Measurements from ENCODE around the gene LRIG1.

- TF ChIP-seq, protein P1, sequence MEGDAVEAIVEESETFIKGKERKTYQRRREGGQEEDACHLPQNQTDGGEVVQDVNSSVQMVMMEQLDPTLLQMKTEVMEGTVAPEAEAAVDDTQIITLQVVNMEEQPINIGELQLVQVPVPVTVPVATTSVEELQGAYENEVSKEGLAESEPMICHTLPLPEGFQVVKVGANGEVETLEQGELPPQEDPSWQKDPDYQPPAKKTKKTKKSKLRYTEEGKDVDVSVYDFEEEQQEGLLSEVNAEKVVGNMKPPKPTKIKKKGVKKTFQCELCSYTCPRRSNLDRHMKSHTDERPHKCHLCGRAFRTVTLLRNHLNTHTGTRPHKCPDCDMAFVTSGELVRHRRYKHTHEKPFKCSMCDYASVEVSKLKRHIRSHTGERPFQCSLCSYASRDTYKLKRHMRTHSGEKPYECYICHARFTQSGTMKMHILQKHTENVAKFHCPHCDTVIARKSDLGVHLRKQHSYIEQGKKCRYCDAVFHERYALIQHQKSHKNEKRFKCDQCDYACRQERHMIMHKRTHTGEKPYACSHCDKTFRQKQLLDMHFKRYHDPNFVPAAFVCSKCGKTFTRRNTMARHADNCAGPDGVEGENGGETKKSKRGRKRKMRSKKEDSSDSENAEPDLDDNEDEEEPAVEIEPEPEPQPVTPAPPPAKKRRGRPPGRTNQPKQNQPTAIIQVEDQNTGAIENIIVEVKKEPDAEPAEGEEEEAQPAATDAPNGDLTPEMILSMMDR (tag by site-specific recombination; IDR thresholded peaks at IDR 0.05): no peak
- no peak for TF ChIP-seq ZBTB7A (tag by site-specific recombination; IDR thresholded peaks at IDR 0.05; ENCODE audit: low read depth)
- TF ChIP-seq ZNF785 (tag by site-specific recombination; IDR thresholded peaks at IDR 0.05): no peak
- no peak for TF ChIP-seq PRDM1 (tag by site-specific recombination; IDR thresholded peaks at IDR 0.05)
- no peak for TF ChIP-seq ZBTB49 (tag by site-specific recombination; IDR thresholded peaks at IDR 0.05; ENCODE audit: low read depth)
- TF ChIP-seq ZNF221 (tag by site-specific recombination; IDR thresholded peaks at IDR 0.05; ENCODE audit: borderline replicate concordance): no peak
- no peak for TF ChIP-seq ZNF558 (tag by site-specific recombination; IDR thresholded peaks at IDR 0.05)
- TF ChIP-seq REST (tag by site-specific recombination; IDR thresholded peaks at IDR 0.05): no peak
- TF ChIP-seq ZNF830 (tag by site-specific recombination; IDR thresholded peaks at IDR 0.05; ENCODE audit: low read depth): no peak
Measured at GRCh38 chr3:66506154-66506553, 5.3 kb upstream of the LRIG1 start.
